ENCODE data around the gene CMTM7. TPM values are rescaled to one million over a fixed set of nuclear protein-coding genes. Genes with fewer than 3 reads are reported as not detected.

Gene CMTM7
- total and polyA plus RNA-seq, 2 experiments from 2014 or later: 32.2 to 93.6 TPM

GRCh38 chr3:32424581-32425250 lies 33.1 kb downstream of the CMTM7 start:
- Histone ChIP-seq H3K36me3 (ENCODE audit: insufficient read depth) (no peaks in the 10 kb centered on the region), H3K4me2 (no peak overlapping the region), H3K27ac (ENCODE audit: low read depth) (no peak overlapping the region), H2AFZ (no peak overlapping the region), H4K20me1 (replicated peaks; ENCODE audit: insufficient read depth) (no peaks in the 10 kb centered on the region; the same call in 1 of the 2 replicates), H3K79me2 (replicated peaks; ENCODE audit: insufficient read depth) (peaks cover 51% of the 10 kb centered on the region), H3K4me3 (no peak overlapping the region), H3K4me1 (ENCODE audit: insufficient read depth) (peaks cover 15% of the 10 kb centered on the region), H3F3A (replicated peaks; ENCODE audit: low read depth) (no peaks in the 10 kb centered on the region), H3K9me2 (ENCODE audit: insufficient read depth) (no peaks in the 10 kb centered on the region), H3K27me3 (ENCODE audit: insufficient read depth) (no peaks in the 10 kb centered on the region)
- Mint-ChIP-seq H3K27me3 (ENCODE audit: insufficient read depth, low read depth, poor library complexity) (no peaks in the 10 kb centered on the region), H3K4me3 (no peak overlapping the region), H3K27ac (peak overlapping the region; percentile 22; the same call in 1 of the 2 replicates), H3K36me3 (ENCODE audit: low read depth) (no peaks in the 10 kb centered on the region), H3K9me3 (no peaks in the 10 kb centered on the region; the same call in 2 of the 3 replicates), H3K4me1 (peaks cover 24% of the 10 kb centered on the region)
- no peak for TF ChIP-seq CREB1 (CRISPR knock-in tag; IDR thresholded peaks at IDR 0.05; ENCODE audit: low read depth)
- TF ChIP-seq EZH2phosphoT487 (IDR thresholded peaks at IDR 0.05; ENCODE audit: unreplicated experiment): no peak
- no peak for TF ChIP-seq ETS1 (IDR thresholded peaks at IDR 0.05)
- no peak for TF ChIP-seq EZH2 (IDR thresholded peaks at IDR 0.05; ENCODE audit: low read depth, unreplicated experiment)
- no peak for TF ChIP-seq STAT1 (IDR thresholded peaks at IDR 0.05; ENCODE audit: unreplicated experiment)
- no peak for TF ChIP-seq CTCF (conservative IDR thresholded peaks at IDR 0.05; ENCODE audit: low read depth in 2 of 2)
- no peak for TF ChIP-seq REST (IDR thresholded peaks at IDR 0.05; ENCODE audit: unreplicated experiment)
- no peak for TF ChIP-seq JUNB (IDR thresholded peaks at IDR 0.05; ENCODE audit: unreplicated experiment)
- no peak for TF ChIP-seq ZNF331 (CRISPR knock-in tag; IDR thresholded peaks at IDR 0.05; ENCODE audit: low read depth)
- no peak for TF ChIP-seq NANOG (IDR thresholded peaks at IDR 0.05; ENCODE audit: borderline replicate concordance)
- no peak for TF ChIP-seq POLR2AphosphoS5 (IDR thresholded peaks at IDR 0.05; ENCODE audit: low read depth)
- no peak for TF ChIP-seq ZNF462 (CRISPR knock-in tag; IDR thresholded peaks at IDR 0.05)
- no peak for TF ChIP-seq ZNF114 (CRISPR knock-in tag; IDR thresholded peaks at IDR 0.05)
- no peak for DNase-seq (ENCODE audit: low spot score)
- ATAC-seq: no peak
